NCI-H1105 (cell line): ENCODE results near the gene COPZ2.
"Not testable (repeated sequence)": the region's sequence is repeated elsewhere in the genome, so short reads cannot be mapped to it uniquely, and the experiment has no call there.

ENCODE experiments used
- DNase-seq: peaks from one replicate; lab custom pipeline; 2025; lab: John Stamatoyannopoulos, UW

Gene COPZ2

GRCh38 chr17:48037036-48037837 lies at the start of gene COPZ2:
Gene COPZ2 (minus strand): TSS chr17:48037797. CDS start chr17:48037777, 20 bp downstream.
- no peak for DNase-seq

- no peak for DNase-seq
Observed at GRCh38 chr17:48084932-48085331, 47.3 kb upstream of the COPZ2 start.

- no peak for DNase-seq
Observed at GRCh38 chr17:48081858-48082257, 44.3 kb upstream of the COPZ2 start.

- not testable (repeated sequence) for DNase-seq
Observed at GRCh38 chr17:48077152-48077551, 39.6 kb upstream of the COPZ2 start.

- DNase-seq, result peak; percentile 23
Observed at GRCh38 chr17:48074322-48075081, 36.9 kb upstream of the COPZ2 start.

GRCh38 chr17:48073566-48074094 lies 36.0 kb upstream of the COPZ2 start:
- not testable (repeated sequence) for DNase-seq

- DNase-seq, result not testable (repeated sequence)
Observed at GRCh38 chr17:48072811-48073210, 35.2 kb upstream of the COPZ2 start.

- no peak for DNase-seq
Observed at GRCh38 chr17:48071654-48072053, 34.1 kb upstream of the COPZ2 start.

GRCh38 chr17:48070195-48070594 lies 32.6 kb upstream of the COPZ2 start:
- DNase-seq, result no peak

- DNase-seq, result no peak
Observed at GRCh38 chr17:48068491-48068961, 30.9 kb upstream of the COPZ2 start.

- DNase-seq, result not testable (repeated sequence)
Observed at GRCh38 chr17:48067808-48068207, 30.2 kb upstream of the COPZ2 start.

- DNase-seq, result no peak
Observed at GRCh38 chr17:48067245-48067644, 29.6 kb upstream of the COPZ2 start.

- DNase-seq, result no peak
Observed at GRCh38 chr17:48066656-48067055, 29.1 kb upstream of the COPZ2 start.

GRCh38 chr17:48066192-48066591 lies 28.6 kb upstream of the COPZ2 start:
- DNase-seq, result no peak

- DNase-seq, result no peak
Observed at GRCh38 chr17:48064638-48065037, 27.0 kb upstream of the COPZ2 start.

GRCh38 chr17:48062273-48062672 lies 24.7 kb upstream of the COPZ2 start:
- no peak for DNase-seq

GRCh38 chr17:48060249-48060648 lies 22.7 kb upstream of the COPZ2 start:
- DNase-seq, result no peak

- DNase-seq, result no peak
Observed at GRCh38 chr17:48059125-48059668, 21.6 kb upstream of the COPZ2 start.

- DNase-seq, result no peak
Observed at GRCh38 chr17:48058393-48059124, 21.0 kb upstream of the COPZ2 start.

GRCh38 chr17:48057626-48058025 lies 20.0 kb upstream of the COPZ2 start:
- no peak for DNase-seq

- DNase-seq, result no peak
Observed at GRCh38 chr17:48056879-48057278, 19.3 kb upstream of the COPZ2 start.

GRCh38 chr17:48056246-48056745 lies 18.7 kb upstream of the COPZ2 start:
- DNase-seq, result no peak
